Right lobe of liver (tissue), 4 donors: ENCODE data around the gene MYL10.

Source experiments
- POLR2A ChIP-seq: fragments of 450-650 bp; IDR thresholded peaks from one replicate; pipeline ENCODE4 v1.6.1; 2017; ENCODE audit warnings: antibody characterized with exemption, mild to moderate bottlenecking
- TF ChIP-seq, protein P1 (sequence below), 4 donors: fragments of 200-600 bp in 3 of 4; fragments of 450-650 bp in 1 of 4; IDR thresholded peaks; one replicate each; pipeline versions ENCODE4 v1.5.1 to v1.8.0; 2016 to 2022; ENCODE audit warnings: antibody characterized with exemption in 4 of 4, mild to moderate bottlenecking in 2 of 4
- donor health status: DM: no; HTN: no; CAD: no.
- donor health status: DM: no; HTN: no; CAD: no.
- donor health status: DM: no; HTN: yes; CAD: no.

DNA sequence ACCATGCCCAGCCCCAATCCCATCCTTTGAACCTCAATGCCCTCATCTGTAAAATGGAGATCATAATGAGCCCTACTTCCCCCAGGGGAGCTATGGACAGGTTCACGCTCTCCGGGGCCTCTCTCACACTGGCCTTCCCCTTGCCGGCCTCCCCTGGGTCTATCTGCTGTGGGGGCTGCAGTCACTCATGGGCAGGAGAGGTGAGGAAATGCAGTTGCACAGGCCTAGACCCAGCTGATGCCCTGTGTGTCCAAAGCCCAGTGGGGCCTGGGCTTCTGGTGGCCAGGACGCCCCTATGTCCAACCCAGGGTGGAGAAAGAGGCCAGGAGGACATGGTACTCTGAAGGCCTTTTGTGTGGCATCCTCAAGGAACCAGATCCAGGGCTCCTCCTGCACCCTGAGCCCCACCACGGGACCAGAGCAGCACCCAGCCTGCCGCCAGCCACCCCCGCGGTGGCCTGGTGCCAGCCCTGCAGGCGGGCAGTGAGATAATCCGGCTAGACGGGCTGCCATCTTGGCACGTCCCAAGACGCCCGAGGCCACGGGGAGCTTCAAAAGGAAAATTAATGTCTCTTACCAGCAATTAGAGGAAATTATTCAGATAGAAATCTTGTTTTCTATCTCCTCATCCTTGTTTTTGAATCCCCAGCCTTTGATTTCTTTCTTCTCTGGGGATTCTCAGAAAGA lies 39.0 kb downstream of the MYL10 start:
- TF ChIP-seq, protein P1, sequence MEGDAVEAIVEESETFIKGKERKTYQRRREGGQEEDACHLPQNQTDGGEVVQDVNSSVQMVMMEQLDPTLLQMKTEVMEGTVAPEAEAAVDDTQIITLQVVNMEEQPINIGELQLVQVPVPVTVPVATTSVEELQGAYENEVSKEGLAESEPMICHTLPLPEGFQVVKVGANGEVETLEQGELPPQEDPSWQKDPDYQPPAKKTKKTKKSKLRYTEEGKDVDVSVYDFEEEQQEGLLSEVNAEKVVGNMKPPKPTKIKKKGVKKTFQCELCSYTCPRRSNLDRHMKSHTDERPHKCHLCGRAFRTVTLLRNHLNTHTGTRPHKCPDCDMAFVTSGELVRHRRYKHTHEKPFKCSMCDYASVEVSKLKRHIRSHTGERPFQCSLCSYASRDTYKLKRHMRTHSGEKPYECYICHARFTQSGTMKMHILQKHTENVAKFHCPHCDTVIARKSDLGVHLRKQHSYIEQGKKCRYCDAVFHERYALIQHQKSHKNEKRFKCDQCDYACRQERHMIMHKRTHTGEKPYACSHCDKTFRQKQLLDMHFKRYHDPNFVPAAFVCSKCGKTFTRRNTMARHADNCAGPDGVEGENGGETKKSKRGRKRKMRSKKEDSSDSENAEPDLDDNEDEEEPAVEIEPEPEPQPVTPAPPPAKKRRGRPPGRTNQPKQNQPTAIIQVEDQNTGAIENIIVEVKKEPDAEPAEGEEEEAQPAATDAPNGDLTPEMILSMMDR (IDR thresholded peaks at IDR 0.05), result no peak
- no peak for TF ChIP-seq POLR2A
